ENCODE measurements around the gene LOC101059915.
A peak's percentile ranks its signal among the peaks of the same experiment; 100 is the strongest.
"Not testable (repeated sequence)": the region's sequence is repeated elsewhere in the genome, so short reads cannot be mapped to it uniquely, and the experiment has no call there.

The LOC101059915 gene

GRCh38 chrX:71640002-71640401 lies 27.3 kb upstream of the LOC101059915 start:
- no peak overlapping the region for H3K27ac ChIP-seq (ENCODE audit: low read depth, low read length)
- no peak overlapping the region for H3K4ac ChIP-seq (ENCODE audit: low read depth, low read length)
- no peak overlapping the region for H4K91ac ChIP-seq (ENCODE audit: low read depth, low read length)
- H3K4me2 ChIP-seq (ENCODE audit: low read length), result no peak overlapping the region
- no peaks in the 10 kb centered on the region for H3K79me2 ChIP-seq (ENCODE audit: control insufficient read depth, insufficient read depth, low read length, poor library complexity)
- DNase-seq, result no peak
- H2BK12ac ChIP-seq (ENCODE audit: low read length), result no peak overlapping the region
- no peak overlapping the region for H3K23ac ChIP-seq (ENCODE audit: low read length)
- H2AK5ac ChIP-seq (ENCODE audit: low read length), result no peak overlapping the region
- no CpG with 5 or more reads among the region's 4 CpGs for WGBS (ENCODE audit: extremely low coverage, insufficient coverage, insufficient read length)
- no peaks in the 10 kb centered on the region for H3K9me3 ChIP-seq (ENCODE audit: insufficient read depth, low read depth, low read length)
- H4K8ac ChIP-seq (ENCODE audit: low read depth, low read length), result no peak overlapping the region
- no peak overlapping the region for H3K14ac ChIP-seq (ENCODE audit: low read length)
- no peak overlapping the region for H3K18ac ChIP-seq (ENCODE audit: low read length)
- H4K12ac ChIP-seq (ENCODE audit: low read depth, low read length), result no peak overlapping the region
- no peak overlapping the region for H2BK5ac ChIP-seq (ENCODE audit: low read depth, low read length, poor library complexity)
- no peak overlapping the region for H2BK120ac ChIP-seq (ENCODE audit: insufficient read depth, low read length, poor library complexity)
- H3K4me1 ChIP-seq (ENCODE audit: control insufficient read depth in 1 of 2, insufficient read depth in 2 of 2, low read length in 2 of 2), result peaks cover 3 to 4% of the 10 kb centered on the region in 2 experiments
- no peaks in the 10 kb centered on the region for H3K36me3 ChIP-seq (ENCODE audit: control insufficient read depth in 1 of 2, insufficient read depth in 2 of 2, low read length in 2 of 2)
- no peak overlapping the region for H3K4me3 ChIP-seq (ENCODE audit: low read depth, low read length)
- no peak overlapping the region for H3K9ac ChIP-seq (ENCODE audit: low read length)
- no peaks in the 10 kb centered on the region for H3K79me1 ChIP-seq (ENCODE audit: low read length)
- no peak overlapping the region for H2AFZ ChIP-seq (ENCODE audit: insufficient read depth, low read length, poor library complexity)
- H3K27me3 ChIP-seq (ENCODE audit: insufficient read depth, low read length), result no peaks in the 10 kb centered on the region

GRCh38 chrX:71644406-71644805 lies 22.9 kb upstream of the LOC101059915 start:
- not testable (repeated sequence) for DNase-seq; H3K4me2 ChIP-seq (ENCODE audit: low read length); H2AK5ac ChIP-seq (ENCODE audit: low read length); H3K79me2 ChIP-seq (ENCODE audit: control insufficient read depth, insufficient read depth, low read length, poor library complexity); H3K9me3 ChIP-seq (ENCODE audit: insufficient read depth, low read depth, low read length); H3K36me3 ChIP-seq (ENCODE audit: control insufficient read depth in 1 of 2, insufficient read depth in 2 of 2, low read length in 2 of 2); H4K12ac ChIP-seq (ENCODE audit: low read depth, low read length); H3K4ac ChIP-seq (ENCODE audit: low read depth, low read length); H3K14ac ChIP-seq (ENCODE audit: low read length); H3K9ac ChIP-seq (ENCODE audit: low read length); H2BK12ac ChIP-seq (ENCODE audit: low read length); H4K8ac ChIP-seq (ENCODE audit: low read depth, low read length); H3K27ac ChIP-seq (ENCODE audit: low read depth, low read length); H3K23ac ChIP-seq (ENCODE audit: low read length); H3K18ac ChIP-seq (ENCODE audit: low read length); H3K79me1 ChIP-seq (ENCODE audit: low read length); H2BK120ac ChIP-seq (ENCODE audit: insufficient read depth, low read length, poor library complexity); H2BK5ac ChIP-seq (ENCODE audit: low read depth, low read length, poor library complexity); H3K4me3 ChIP-seq (ENCODE audit: low read depth, low read length); H4K91ac ChIP-seq (ENCODE audit: low read depth, low read length); H3K27me3 ChIP-seq (ENCODE audit: insufficient read depth, low read length); H3K4me1 ChIP-seq (ENCODE audit: control insufficient read depth in 1 of 2, insufficient read depth in 2 of 2, low read length in 2 of 2); H2AFZ ChIP-seq (ENCODE audit: insufficient read depth, low read length, poor library complexity)
- WGBS (ENCODE audit: extremely low coverage, insufficient coverage, insufficient read length), result no CpG with 5 or more reads among the region's 6 CpGs

GRCh38 chrX:71650333-71650969 lies 16.9 kb upstream of the LOC101059915 start:
- Histone ChIP-seq H3K27ac (ENCODE audit: low read depth, low read length) (no peak overlapping the region), H3K4me1 (ENCODE audit: control insufficient read depth in 1 of 2, insufficient read depth in 2 of 2, low read length in 2 of 2) (no peaks in the 10 kb centered on the region), H3K4me2 (ENCODE audit: low read length) (no peak overlapping the region), H2AFZ (ENCODE audit: insufficient read depth, low read length, poor library complexity) (no peak overlapping the region), H3K27me3 (ENCODE audit: insufficient read depth, low read length) (no peaks in the 10 kb centered on the region), H3K9ac (ENCODE audit: low read length) (no peak overlapping the region), H4K91ac (ENCODE audit: low read depth, low read length) (no peak overlapping the region), H3K23ac (ENCODE audit: low read length) (no peak overlapping the region), H4K12ac (ENCODE audit: low read depth, low read length) (no peak overlapping the region), H3K4me3 (ENCODE audit: low read depth, low read length) (no peak overlapping the region), H3K9me3 (ENCODE audit: insufficient read depth, low read depth, low read length) (no peaks in the 10 kb centered on the region), H2BK5ac (ENCODE audit: low read depth, low read length, poor library complexity) (no peak overlapping the region), H3K79me1 (ENCODE audit: low read length) (no peaks in the 10 kb centered on the region), H2BK120ac (ENCODE audit: insufficient read depth, low read length, poor library complexity) (no peak overlapping the region), H3K14ac (ENCODE audit: low read length) (no peak overlapping the region), H3K36me3 (ENCODE audit: control insufficient read depth in 1 of 2, insufficient read depth in 2 of 2, low read length in 2 of 2) (no peaks in the 10 kb centered on the region), H2AK5ac (ENCODE audit: low read length) (no peak overlapping the region), H3K79me2 (ENCODE audit: control insufficient read depth, insufficient read depth, low read length, poor library complexity) (no peaks in the 10 kb centered on the region), H3K18ac (ENCODE audit: low read length) (no peak overlapping the region), H2BK12ac (ENCODE audit: low read length) (no peak overlapping the region), H3K4ac (ENCODE audit: low read depth, low read length) (no peak overlapping the region), H4K8ac (ENCODE audit: low read depth, low read length) (no peak overlapping the region)
- WGBS (ENCODE audit: extremely low coverage, insufficient coverage, insufficient read length), result no CpG with 5 or more reads among the region's 4 CpGs
- no peak for DNase-seq

GRCh38 chrX:71652405-71652804 lies 14.9 kb upstream of the LOC101059915 start:
- no peaks in the 10 kb centered on the region for H3K27me3 ChIP-seq (ENCODE audit: insufficient read depth, low read length)
- H3K79me2 ChIP-seq (ENCODE audit: control insufficient read depth, insufficient read depth, low read length, poor library complexity), result no peaks in the 10 kb centered on the region
- H3K9me3 ChIP-seq (ENCODE audit: insufficient read depth, low read depth, low read length), result no peaks in the 10 kb centered on the region
- no peak overlapping the region for H2BK12ac ChIP-seq (ENCODE audit: low read length)
- H3K4ac ChIP-seq (ENCODE audit: low read depth, low read length), result no peak overlapping the region
- H3K9ac ChIP-seq (ENCODE audit: low read length), result no peak overlapping the region
- no peak overlapping the region for H3K14ac ChIP-seq (ENCODE audit: low read length)
- no peak overlapping the region for H3K4me2 ChIP-seq (ENCODE audit: low read length)
- no peaks in the 10 kb centered on the region for H3K79me1 ChIP-seq (ENCODE audit: low read length)
- no peak overlapping the region for H2AFZ ChIP-seq (ENCODE audit: insufficient read depth, low read length, poor library complexity)
- no peak overlapping the region for H4K91ac ChIP-seq (ENCODE audit: low read depth, low read length)
- H3K18ac ChIP-seq (ENCODE audit: low read length), result no peak overlapping the region
- H4K12ac ChIP-seq (ENCODE audit: low read depth, low read length), result no peak overlapping the region
- H3K23ac ChIP-seq (ENCODE audit: low read length), result no peak overlapping the region
- no peak overlapping the region for H2AK5ac ChIP-seq (ENCODE audit: low read length)
- no peaks in the 10 kb centered on the region for H3K4me1 ChIP-seq (ENCODE audit: control insufficient read depth in 1 of 2, insufficient read depth in 2 of 2, low read length in 2 of 2)
- H2BK5ac ChIP-seq (ENCODE audit: low read depth, low read length, poor library complexity), result no peak overlapping the region
- DNase-seq, result peak; percentile 11 to 64
- H3K4me3 ChIP-seq (ENCODE audit: low read depth, low read length), result no peak overlapping the region
- H4K8ac ChIP-seq (ENCODE audit: low read depth, low read length), result no peak overlapping the region
- no peak overlapping the region for H3K27ac ChIP-seq (ENCODE audit: low read depth, low read length)
- no peak overlapping the region for H2BK120ac ChIP-seq (ENCODE audit: insufficient read depth, low read length, poor library complexity)
- H3K36me3 ChIP-seq (ENCODE audit: control insufficient read depth in 1 of 2, insufficient read depth in 2 of 2, low read length in 2 of 2), result no peaks in the 10 kb centered on the region
- WGBS (ENCODE audit: extremely low coverage, insufficient coverage, insufficient read length), result no CpG with 5 or more reads among the region's 2 CpGs

All from trophoblast cell (in vitro differentiated cells and primary cell).